Measurements from ENCODE around the gene LRRD1.

The LRRD1 gene

GRCh38 chr7:92178928-92179924 is at the start of gene LRRD1 (continued):
- TF ChIP-seq PATZ1 (tag by site-specific recombination; IDR thresholded peaks at IDR 0.05) (no peak), ZSCAN30 (tag by site-specific recombination; IDR thresholded peaks at IDR 0.05) (peak; percentile 53), ZNF791 (tag by site-specific recombination; IDR thresholded peaks at IDR 0.05) (no peak), ZNF843 (tag by site-specific recombination; IDR thresholded peaks at IDR 0.05) (no peak), ZIC2 (tag by site-specific recombination; IDR thresholded peaks at IDR 0.05) (0 out of 2 replicates have a peak, but pooled peaks have one; percentile 30), YY2 (tag by site-specific recombination; IDR thresholded peaks at IDR 0.05) (no peak), GFI1B (tag by site-specific recombination; IDR thresholded peaks at IDR 0.05) (no peak), ZNF558 (tag by site-specific recombination; IDR thresholded peaks at IDR 0.05) (no peak), SP3 (tag by site-specific recombination; IDR thresholded peaks at IDR 0.05) (peak; percentile 20; the same call in 1 of the 2 replicates), ZNF16 (tag by site-specific recombination; IDR thresholded peaks at IDR 0.05; ENCODE audit: low read depth) (no peak), ZBTB49 (tag by site-specific recombination; IDR thresholded peaks at IDR 0.05; ENCODE audit: low read depth) (no peak), FEZF1 (tag by site-specific recombination; IDR thresholded peaks at IDR 0.05) (no peak), ZNF398 (tag by site-specific recombination; IDR thresholded peaks at IDR 0.05) (no peak), OVOL3 (tag by site-specific recombination; IDR thresholded peaks at IDR 0.05) (no peak), ZBTB10 (tag by site-specific recombination; IDR thresholded peaks at IDR 0.05) (no peak), ZNF623 (tag by site-specific recombination; IDR thresholded peaks at IDR 0.05) (no peak), ZSCAN16 (tag by site-specific recombination; IDR thresholded peaks at IDR 0.05) (no peak), ZNF433 (tag by site-specific recombination; IDR thresholded peaks at IDR 0.05; ENCODE audit: low read depth) (no peak), KLF1 (tag by site-specific recombination; IDR thresholded peaks at IDR 0.05) (peak; percentile 45), ZBTB48 (tag by site-specific recombination; IDR thresholded peaks at IDR 0.05) (no peak), ZBTB20 (tag by site-specific recombination; IDR thresholded peaks at IDR 0.05) (no peak), ZNF311 (tag by site-specific recombination; IDR thresholded peaks at IDR 0.05; ENCODE audit: borderline replicate concordance) (no peak), ZFP37 (tag by site-specific recombination; IDR thresholded peaks at IDR 0.05) (0 out of 2 replicates have a peak, but pooled peaks have one; percentile 32)
- TF ChIP-seq, protein P1, sequence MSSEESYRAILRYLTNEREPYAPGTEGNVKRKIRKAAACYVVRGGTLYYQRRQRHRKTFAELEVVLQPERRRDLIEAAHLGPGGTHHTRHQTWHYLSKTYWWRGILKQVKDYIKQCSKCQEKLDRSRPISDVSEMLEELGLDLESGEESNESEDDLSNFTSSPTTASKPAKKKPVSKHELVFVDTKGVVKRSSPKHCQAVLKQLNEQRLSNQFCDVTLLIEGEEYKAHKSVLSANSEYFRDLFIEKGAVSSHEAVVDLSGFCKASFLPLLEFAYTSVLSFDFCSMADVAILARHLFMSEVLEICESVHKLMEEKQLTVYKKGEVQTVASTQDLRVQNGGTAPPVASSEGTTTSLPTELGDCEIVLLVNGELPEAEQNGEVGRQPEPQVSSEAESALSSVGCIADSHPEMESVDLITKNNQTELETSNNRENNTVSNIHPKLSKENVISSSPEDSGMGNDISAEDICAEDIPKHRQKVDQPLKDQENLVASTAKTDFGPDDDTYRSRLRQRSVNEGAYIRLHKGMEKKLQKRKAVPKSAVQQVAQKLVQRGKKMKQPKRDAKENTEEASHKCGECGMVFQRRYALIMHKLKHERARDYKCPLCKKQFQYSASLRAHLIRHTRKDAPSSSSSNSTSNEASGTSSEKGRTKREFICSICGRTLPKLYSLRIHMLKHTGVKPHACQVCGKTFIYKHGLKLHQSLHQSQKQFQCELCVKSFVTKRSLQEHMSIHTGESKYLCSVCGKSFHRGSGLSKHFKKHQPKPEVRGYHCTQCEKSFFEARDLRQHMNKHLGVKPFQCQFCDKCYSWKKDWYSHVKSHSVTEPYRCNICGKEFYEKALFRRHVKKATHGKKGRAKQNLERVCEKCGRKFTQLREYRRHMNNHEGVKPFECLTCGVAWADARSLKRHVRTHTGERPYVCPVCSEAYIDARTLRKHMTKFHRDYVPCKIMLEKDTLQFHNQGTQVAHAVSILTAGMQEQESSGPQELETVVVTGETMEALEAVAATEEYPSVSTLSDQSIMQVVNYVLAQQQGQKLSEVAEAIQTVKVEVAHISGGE (tag by site-specific recombination; conservative IDR thresholded peaks at IDR 0.05; ENCODE audit: low read depth) = no peak
- TF ChIP-seq, protein P2, sequence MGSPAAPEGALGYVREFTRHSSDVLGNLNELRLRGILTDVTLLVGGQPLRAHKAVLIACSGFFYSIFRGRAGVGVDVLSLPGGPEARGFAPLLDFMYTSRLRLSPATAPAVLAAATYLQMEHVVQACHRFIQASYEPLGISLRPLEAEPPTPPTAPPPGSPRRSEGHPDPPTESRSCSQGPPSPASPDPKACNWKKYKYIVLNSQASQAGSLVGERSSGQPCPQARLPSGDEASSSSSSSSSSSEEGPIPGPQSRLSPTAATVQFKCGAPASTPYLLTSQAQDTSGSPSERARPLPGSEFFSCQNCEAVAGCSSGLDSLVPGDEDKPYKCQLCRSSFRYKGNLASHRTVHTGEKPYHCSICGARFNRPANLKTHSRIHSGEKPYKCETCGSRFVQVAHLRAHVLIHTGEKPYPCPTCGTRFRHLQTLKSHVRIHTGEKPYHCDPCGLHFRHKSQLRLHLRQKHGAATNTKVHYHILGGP (tag by site-specific recombination; IDR thresholded peaks at IDR 0.05) = no peak
